AG09319 (cell line): ENCODE data around the gene NFYB.

Source experiments
- DNase-seq: peaks from one replicate; pipeline ENCODE4 v3.0.0-alpha.2; 2010; ENCODE audit warnings: low read depth; ENCODE audit errors: extremely low read depth
- TF ChIP-seq, protein P1 (sequence below): IDR thresholded peaks from 2 replicates; pipeline ENCODE4 v1.5.1; 2011; ENCODE audit warnings: low read depth, mild to moderate bottlenecking, inconsistent platforms, low read length, moderate library complexity

The NFYB gene

DNA sequence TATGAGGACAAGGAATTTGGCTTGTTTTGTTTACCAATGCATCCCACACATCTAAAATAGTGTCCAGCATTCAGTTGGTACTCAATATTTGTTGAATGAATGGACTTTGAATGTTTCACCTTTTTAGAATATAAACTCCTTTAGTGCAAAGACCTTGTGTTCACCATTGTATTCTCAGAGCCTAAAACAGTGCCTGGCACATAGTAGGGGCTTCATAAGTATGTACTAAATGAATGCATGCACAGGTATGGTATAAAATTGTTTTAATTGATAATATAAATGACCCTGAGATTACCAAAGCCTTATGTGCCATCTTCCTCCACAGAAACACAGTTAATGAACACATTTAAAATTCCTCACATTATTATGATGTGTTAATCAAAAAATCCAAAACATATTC is 5.0 kb upstream of the NFYB start:
- DNase-seq: no peak
- TF ChIP-seq, protein P1, sequence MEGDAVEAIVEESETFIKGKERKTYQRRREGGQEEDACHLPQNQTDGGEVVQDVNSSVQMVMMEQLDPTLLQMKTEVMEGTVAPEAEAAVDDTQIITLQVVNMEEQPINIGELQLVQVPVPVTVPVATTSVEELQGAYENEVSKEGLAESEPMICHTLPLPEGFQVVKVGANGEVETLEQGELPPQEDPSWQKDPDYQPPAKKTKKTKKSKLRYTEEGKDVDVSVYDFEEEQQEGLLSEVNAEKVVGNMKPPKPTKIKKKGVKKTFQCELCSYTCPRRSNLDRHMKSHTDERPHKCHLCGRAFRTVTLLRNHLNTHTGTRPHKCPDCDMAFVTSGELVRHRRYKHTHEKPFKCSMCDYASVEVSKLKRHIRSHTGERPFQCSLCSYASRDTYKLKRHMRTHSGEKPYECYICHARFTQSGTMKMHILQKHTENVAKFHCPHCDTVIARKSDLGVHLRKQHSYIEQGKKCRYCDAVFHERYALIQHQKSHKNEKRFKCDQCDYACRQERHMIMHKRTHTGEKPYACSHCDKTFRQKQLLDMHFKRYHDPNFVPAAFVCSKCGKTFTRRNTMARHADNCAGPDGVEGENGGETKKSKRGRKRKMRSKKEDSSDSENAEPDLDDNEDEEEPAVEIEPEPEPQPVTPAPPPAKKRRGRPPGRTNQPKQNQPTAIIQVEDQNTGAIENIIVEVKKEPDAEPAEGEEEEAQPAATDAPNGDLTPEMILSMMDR: no peak

DNA sequence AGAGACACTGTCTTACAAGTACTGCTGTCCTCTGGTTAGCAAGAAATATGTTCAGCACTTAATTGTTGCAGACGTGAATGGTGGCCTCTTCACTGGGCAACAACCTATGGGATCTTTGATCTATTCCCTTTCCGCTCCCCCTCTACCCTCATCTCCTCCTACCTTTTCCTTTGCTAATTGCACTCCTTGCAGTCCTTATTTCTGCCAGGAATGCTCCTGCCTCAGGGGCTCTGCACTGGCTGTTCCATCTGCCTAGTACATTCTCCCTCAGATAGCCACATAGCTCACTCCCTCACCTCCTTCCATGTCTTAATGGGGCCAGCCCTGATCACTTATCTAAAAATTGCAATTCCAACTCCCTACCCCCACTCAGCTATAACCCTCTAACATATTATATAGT is 4.5 kb upstream of the NFYB start:
- TF ChIP-seq, protein P1: no peak
- DNase-seq: no peak

DNA sequence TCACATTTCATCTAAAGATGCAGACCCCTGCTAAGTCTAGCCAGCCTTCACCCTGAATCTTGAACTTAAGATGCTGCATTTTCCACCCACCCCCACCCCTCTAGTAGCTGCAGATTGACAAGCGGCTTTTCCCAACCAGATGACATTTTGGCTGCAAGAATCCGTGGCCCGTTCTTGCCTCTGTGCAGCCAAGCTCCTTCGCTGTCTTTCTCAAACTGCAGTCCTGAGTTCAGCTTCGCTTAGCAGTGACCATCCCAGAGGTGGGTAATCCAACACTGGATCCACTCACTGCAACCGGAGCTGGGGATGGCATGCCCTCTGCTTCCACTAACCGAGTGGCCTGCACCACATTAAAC is 765 bp upstream of the NFYB start:
- TF ChIP-seq, protein P1: no peak
- no peak for DNase-seq

DNA sequence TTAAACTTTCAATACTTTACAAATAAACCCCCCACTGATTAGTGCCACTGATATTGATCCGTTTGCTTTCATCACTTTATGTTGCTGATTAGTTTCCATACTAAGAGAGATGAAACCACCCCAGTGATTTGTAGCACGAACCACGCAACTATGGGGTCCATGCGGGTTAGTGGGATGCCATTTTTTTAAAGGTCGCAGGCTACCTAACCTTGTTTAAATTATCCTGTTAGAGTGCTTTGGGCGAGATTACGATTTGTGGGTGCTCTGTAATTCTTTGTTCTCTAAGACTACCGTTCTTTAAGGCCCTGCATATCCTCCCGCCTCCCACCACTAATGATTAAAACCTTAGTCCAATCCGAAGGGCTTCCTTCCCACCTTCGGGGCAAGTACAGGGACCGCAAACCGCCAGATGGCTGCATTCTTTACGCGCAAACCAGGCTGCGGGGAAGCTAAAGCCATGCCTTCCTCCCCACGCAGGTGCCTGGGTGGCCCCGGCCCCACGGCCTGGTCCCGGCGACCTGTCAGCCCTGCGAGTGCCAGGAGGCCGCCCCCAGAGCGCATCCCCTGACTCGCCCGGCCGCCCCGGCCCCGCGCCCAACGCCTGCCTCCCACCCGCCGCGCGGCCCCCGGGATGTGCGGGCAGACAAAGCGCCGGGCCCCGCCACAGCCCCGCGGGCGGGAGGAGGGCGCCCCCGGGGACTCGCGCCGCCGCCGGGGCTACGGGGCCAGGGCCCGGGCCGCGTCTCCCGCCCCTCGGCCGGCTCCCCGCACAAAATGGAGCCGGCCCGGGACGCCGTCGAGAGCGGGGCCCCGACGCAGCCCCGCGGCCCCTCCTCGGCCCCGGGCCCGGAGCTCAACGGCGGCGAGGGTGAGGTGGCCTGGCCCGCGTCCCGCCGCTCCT is 759 bp downstream of the NFYB start:
- TF ChIP-seq, protein P1: no peak
- DNase-seq: peak; percentile 20

DNA sequence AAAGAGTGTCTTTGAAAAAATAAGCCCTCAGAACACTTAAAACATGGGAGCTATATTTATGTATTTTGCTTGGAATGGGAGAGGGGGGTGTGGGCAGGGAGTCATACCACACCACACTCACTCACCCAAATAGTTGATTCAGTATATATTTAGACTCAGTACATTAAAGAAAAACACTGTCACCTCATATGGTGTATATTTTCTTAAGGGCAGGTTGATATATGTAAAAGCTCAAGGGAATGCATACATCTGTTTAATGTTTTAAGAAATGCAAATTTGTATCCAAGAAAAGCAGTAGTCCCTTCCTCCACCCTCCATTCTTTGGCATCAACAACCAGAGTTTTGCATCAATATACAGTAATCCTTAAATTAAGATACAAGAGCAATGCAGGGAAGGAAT is 1.4 kb downstream of the NFYB start:
- TF ChIP-seq, protein P1: no peak

DNA sequence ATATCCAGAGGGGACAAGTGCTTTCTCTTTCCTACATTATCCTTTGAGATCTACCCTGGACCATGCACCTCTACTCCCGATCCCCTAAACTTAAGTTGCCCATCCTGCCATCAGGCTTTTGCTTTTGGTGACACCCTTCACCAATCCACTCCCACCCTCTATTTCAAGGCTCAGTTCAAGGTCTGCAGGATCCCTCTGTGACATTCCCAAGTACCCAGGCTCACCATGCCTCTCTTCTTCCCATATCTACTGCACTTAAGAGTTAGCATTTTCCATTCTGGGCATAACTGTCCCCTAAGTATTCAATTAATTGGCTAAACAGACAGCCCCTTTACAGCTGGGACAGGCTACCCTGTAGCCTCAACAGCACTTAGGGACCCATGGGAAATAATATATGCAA is 3.1 kb downstream of the NFYB start:
- no peak for DNase-seq
- TF ChIP-seq, protein P1: no peak

More for the DNA sequence above, 1.4 kb downstream of the NFYB start:
- no peak for DNase-seq

DNA sequence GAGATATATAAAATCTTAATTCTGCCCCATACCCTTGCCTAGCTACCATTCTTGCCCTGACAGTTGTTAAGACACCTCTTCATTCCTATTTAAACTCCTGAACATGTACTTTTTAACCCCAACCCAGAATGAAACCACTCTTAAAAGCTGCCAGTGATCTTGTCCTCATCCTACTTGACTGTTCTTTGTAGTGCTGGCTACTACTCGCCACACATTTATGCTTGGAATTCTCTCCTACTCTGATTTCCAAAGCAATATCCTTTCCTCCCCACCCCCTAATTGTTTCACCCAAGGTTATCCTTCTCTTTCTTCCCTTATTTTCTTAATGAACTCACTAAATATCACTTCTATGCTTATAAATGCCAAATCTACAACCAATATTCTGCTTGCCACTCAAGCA is 4.1 kb downstream of the NFYB start:
- no peak for DNase-seq
- TF ChIP-seq, protein P1: no peak
